Thyroid gland (tissue), 4 donors: Measurements from ENCODE around the gene WDFY4.

Experiments
- POLR2A ChIP-seq, 2 donors: fragments of 450-650 bp; IDR thresholded peaks; one replicate each; pipeline ENCODE4 v1.6.1; 2017; ENCODE audit warnings: antibody characterized with exemption in 2 of 2, mild to moderate bottlenecking in 2 of 2, moderate library complexity in 1 of 2
- TF ChIP-seq, protein P1 (sequence below), 6 experiments: fragments of 200-600 bp in 3 of 6; fragments of 450-650 bp in 3 of 6; sonication (generic) in 3 of 6; IDR thresholded peaks; one replicate each; pipeline ENCODE4 v1.5.1; 2016 to 2019; ENCODE audit warnings: antibody characterized with exemption in 6 of 6, mild to moderate bottlenecking in 2 of 6, inconsistent platforms in 1 of 6, moderate library complexity in 1 of 6

DNA sequence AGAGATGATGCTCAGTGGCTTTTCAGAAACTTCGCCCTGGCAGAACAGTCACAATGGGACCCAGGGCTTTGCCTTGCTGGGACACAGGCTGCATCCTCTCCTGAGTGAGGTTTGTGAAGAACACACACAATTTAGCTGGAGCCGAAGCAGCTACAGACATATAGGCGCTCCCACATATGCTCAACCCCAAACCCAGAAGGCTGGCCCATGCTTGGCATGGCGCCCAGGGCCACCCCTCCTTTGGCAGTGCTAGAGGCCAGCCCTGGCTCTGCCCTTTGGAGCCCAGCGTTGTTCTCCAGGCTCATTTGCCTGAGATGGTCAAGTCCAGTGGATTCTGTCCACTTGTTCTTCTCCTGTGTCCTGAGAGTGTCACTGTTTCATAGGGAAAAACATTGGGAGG lies 94.4 kb downstream of the WDFY4 start:
- TF ChIP-seq, protein P1, sequence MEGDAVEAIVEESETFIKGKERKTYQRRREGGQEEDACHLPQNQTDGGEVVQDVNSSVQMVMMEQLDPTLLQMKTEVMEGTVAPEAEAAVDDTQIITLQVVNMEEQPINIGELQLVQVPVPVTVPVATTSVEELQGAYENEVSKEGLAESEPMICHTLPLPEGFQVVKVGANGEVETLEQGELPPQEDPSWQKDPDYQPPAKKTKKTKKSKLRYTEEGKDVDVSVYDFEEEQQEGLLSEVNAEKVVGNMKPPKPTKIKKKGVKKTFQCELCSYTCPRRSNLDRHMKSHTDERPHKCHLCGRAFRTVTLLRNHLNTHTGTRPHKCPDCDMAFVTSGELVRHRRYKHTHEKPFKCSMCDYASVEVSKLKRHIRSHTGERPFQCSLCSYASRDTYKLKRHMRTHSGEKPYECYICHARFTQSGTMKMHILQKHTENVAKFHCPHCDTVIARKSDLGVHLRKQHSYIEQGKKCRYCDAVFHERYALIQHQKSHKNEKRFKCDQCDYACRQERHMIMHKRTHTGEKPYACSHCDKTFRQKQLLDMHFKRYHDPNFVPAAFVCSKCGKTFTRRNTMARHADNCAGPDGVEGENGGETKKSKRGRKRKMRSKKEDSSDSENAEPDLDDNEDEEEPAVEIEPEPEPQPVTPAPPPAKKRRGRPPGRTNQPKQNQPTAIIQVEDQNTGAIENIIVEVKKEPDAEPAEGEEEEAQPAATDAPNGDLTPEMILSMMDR (IDR thresholded peaks at IDR 0.05): no peak
- TF ChIP-seq POLR2A (IDR thresholded peaks at IDR 0.05): no peak
